NCI-H1092 treated with DMSO at 0.1 percent for 48 hours (cell line): ENCODE data around the gene RPS25.
A peak's percentile ranks its signal among the peaks of the same experiment; 100 is the strongest.
"Not testable (repeated sequence)": the region's sequence is repeated elsewhere in the genome, so short reads cannot be mapped to it uniquely, and the experiment has no call there.

Experiments used
- DNase-seq: peaks from one replicate; lab custom pipeline; 2025; lab: John Stamatoyannopoulos, UW

The RPS25 gene

DNA sequence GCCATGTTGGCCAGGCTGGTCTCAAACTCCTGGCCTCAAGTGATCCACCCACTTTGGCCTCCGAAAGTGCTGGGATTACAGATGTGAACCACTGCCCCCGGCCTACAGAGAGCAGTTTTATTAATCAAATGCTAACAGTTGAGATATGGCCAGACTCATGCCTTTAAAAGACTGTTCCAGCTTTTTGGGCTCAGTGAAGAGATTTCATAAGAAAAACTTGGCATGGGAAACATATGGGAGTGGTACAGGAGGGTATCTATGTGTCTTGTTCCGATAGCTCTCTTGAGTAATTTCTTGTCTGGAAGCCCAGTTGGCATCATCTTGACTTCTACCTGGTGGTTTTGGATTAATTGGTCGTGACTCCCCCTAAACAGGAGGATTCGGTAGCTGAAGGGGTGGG is 20.7 kb upstream of the RPS25 start:
- DNase-seq = no peak

DNA sequence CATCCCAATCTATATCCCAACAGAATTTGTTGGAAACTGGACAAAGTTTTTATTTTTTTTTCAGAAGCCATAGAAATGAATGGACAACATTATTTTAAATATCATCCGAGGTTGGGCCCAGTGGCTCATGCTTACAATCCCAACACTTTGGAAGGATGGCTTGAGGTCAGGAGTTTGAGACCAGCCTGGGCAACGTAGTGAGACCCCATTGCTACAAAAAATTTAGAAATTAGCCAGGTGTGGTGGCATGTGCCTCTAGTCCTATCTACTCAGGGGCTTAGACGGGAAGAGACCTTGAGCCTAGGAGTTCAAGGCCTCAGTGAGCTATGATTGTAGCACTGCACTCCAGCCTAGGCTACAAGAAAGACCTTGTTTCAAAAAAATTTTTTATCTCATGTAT is 16.7 kb upstream of the RPS25 start:
- DNase-seq = no peak

DNA sequence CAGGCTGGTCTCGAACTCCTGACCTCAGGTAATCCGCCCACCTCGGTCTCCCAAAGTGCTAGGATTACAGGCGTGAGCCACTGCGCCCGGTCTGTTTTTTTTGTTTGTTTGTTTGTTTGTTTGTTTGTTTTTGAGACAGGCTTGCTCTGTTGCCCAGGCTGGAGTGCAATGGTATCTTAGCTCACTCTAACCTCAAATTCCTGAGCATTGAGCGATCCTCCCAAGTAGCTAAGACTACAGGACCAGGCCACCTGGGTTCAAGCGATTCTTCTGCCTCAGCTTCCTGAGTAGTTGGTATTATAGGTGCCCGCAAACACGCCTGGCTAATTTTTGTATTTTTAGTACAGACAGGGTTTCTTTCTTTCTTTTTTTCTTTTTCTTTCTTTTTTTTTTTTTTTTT is 15.3 kb upstream of the RPS25 start:
- not testable (repeated sequence) for DNase-seq

DNA sequence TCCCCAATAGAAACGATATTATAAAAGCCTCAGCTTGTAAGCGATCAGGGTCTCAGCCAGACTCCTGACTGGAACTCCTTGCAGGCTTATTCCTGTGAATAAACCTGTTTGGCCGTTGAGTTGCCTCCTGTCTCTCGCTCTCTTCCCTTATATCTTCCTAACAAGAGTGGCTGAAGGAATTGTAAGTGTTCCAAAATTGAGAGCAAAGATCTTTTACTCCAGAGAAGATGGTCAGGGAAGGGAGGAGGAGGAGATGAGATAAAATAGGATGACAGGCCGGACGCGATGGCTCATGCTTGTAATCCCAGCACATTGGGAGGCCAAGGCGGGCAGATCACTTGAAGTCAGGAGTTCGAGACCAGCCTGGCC is 13.8 kb upstream of the RPS25 start:
- DNase-seq = no peak

DNA sequence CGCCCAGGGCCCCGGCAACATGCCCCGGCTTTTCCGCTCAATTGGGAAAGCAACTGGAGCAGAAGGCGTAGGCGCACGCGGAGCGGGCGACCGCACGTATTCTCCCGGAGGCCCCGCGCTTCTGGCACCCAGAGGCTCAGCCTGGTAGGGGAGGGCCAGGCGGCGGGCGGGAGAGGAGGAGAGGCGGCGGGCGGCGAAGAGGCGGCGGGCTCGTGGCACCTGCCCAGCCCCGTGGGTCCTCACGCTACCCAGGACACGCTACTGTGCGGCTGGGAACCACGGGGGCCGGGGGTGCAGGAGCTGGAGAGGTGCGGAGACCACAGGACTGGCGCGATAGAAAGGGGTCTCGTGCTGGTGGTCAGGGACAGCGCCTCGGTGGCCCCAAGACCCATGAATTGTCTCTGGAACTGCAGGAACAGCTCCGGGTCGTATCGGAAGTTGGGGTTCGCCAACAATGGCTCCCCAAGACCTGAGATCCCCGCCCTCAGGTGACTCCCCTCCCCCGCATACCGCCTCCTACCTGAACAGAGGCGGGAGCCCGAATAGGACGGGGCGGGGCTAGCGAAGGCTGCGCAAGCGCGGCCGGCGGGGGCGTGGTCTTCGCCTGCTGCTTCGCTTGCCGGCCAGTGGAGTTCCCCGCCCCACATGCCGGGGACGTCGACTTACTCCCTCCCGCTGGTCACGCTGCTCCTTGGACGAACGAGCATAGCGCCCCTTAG is 12.3 kb upstream of the RPS25 start, which contains the start of gene SLC37A4:
Gene SLC37A4, minus strand, starts transcription at position 549 of the 719 bp plus-strand sequence.
- DNase-seq = peak; percentile 97

DNA sequence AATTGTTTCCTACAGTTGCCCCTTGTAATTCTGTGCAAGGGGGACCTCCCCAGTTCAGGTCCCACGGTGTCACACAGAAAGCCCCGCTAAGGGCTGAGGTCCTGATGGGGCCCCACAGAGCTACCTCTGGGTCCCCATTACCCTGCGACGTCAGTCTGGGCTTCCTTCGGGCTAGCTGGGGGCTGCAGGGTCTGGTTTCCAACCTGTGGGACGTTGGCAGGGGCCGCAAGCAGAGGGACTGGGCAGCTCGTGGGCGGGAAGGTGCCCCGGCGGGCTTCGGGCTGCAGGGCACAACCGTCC is 11.8 kb upstream of the RPS25 start:
- DNase-seq = no peak

DNA sequence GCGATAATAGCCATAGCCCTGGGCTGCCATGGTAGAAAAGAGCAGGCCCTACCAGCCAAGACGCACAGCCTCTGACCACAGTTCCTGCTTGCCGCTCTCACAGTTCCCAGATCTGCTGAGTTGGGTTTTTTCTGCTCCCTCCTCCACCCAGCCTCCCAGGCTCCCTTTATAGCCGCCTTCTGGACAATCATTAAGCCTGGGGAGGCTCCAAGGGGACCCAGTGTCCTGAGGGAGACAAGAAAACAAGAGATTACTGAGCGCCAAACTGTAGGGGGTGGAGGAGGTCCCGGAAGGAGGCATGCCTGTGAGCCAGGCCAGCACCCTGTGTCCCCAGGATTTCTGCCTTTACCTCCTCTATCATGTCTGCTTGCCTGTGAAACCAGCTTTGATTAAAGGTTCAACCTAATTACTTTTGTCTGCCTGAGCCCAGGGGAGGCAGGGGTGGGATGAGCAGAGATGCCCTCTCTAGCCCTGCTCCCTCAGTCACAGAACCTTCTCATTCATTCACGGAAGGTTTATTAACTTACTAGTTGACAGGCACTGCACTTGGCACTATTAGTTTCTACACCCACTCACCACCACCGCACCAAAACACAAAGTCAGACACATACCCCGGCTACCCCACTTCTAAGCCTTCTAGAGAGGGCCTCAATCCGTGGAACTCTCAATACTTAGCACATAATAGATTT is 11.3 kb upstream of the RPS25 start:
- no peak for DNase-seq

DNA sequence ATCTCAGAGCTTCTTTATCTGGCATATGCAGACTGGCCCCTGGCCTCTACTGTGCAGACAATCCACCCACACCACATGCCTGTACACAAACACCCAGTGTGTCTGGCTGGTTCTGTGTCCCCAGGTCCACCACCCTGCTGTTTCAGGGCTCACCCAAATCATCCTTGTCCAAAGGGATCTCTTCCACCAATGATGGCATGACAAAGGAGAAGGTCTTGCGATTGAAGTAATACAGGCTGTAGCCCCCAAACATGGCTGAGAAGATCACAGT is 10.9 kb upstream of the RPS25 start:
- no peak for DNase-seq

DNA sequence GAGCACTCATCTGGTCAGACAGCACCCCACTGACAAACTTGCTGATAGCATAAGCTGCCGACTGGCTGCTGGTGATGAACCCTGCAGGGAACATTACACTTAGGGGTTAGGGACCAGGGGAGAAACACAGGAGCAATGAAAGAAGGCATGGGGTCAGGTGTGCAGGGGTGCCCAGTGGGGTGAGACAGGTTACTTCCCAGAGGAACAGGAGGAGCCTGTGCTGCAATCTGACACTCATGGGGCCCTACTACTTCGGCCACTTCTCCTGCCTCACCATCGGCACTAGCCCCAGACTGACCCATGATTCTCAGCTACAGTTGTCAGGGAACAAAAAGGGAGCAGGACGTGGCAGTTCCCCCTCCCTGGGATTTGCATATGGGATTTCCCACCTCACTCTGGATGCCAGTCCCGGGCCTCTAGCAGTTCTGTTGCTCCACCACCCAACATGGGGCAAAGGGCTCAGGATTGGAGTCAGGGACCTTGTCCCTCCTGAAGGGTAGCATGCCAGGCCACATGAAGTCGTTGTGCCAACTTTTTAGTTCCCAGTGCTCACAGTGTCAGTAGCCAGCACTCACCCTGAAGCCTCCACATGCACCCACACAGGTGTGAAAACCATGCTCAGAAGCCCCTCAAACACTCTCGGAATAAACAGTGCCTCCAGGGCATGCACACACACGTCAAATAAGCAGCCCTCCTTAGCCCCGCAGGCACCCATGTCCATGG is 10.4 kb upstream of the RPS25 start:
- DNase-seq = no peak

DNA sequence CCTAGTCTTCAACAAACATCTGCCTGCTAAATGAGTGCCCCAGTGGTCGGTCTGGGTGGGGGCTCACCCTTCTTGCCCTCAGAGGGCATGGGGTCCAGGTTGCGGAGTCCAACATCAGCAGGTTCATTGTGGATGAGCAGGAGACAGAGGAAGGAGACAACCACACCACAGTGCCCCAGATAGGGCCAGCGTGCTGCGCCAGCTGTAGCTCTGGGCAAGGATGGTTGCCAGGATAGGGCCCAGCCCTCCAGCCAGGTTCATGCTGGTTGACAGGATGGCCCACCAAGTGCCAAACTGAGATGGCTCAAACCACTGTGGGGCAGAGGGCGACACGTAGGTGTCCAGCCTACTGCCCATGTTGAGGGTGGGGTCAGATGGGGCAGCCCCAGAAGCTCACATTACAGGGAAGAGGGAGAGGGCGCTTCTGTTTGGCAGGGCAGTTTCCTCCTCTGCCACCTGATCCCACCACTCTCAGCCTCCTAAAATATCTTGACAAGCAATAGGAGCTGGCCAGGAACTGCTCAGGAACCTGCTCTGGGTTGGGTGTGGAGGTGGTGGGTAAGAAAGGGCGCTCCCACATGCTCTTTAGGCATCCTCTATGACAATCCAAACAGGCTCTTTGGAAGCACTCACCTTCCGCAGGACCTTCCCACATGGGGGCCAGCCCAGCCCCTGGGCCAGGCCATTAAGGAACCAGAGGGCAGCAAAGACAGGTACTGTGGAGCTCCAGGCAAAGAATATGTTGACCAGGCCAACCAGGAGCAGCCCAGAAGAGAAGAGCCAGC is 9.6 kb upstream of the RPS25 start:
- no peak for DNase-seq

DNA sequence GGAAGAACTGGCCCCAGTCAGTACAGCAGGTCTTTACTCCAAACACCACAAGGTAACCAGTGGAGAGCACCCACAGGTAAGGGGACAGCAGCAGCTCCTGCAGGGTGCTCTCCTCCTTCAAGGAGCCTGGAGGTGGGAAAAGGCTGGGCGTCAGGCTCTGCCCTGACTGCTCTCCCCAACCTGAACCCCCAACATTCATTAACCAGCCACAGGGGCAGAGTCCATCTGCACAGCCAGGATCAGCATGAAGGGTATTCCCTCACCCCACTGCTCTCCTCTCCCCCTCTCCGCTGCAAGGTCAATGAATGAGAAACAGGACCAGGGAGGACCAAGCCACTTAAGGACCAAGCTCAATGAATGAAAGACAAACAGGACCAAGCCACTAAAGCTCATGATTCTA is 8.8 kb upstream of the RPS25 start:
- DNase-seq = no peak

DNA sequence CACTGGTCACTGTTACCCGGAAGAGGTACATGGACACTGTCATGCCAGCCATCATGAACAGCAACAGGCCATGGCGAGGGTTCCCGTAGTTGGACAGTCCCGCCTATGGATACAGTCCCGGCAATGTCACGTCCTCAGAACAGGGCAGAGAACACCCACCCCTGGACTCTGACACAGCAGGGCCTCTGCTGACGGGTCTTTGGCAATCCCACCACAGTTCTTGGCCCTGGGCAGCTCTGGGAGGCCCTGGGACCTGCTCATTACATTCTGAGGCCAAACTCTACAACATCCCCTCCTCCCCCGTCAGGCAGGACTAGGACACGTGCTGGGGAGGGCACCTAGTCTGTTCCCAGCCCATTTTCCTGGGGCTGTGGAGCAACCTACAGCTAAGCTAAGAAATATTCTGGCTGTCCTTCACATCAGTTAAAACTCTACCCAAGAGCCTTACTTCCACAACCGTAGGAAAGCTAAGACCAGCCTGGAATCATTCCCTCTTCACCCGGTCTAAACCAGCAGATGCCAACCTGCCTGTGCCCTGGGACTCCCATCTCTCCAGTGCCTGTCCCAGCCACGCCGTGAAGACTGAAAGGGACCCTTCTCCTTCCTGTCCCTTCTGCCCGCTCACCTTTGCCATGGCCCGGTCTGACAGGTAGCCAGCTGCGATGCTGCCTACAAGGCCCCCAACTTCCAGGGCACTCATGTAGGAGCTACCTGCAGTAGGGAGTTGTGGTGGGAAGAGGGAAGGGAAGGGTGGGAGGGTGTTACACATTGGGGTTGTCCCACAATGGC is 8.0 kb upstream of the RPS25 start:
- no peak for DNase-seq

DNA sequence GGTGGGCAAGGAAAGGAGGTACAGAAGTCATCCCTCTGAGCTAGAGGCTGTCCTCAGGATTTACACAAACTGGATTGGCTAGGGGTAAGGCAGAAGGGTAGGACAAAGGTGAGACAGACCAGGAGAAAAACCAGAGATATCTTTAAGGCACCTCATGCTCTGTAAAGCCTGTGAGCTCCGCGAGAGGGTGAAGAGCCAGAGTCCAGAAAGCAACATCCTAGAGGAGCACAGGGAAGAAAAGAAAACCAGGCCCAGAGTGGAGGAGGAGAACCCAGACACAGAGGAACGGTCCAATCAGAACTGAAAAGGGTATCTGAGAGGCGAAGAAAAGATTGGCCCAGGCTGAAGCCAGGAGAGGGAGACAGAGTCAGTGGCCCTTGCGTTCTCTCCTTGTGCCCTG is 7.4 kb upstream of the RPS25 start:
- no peak for DNase-seq

DNA sequence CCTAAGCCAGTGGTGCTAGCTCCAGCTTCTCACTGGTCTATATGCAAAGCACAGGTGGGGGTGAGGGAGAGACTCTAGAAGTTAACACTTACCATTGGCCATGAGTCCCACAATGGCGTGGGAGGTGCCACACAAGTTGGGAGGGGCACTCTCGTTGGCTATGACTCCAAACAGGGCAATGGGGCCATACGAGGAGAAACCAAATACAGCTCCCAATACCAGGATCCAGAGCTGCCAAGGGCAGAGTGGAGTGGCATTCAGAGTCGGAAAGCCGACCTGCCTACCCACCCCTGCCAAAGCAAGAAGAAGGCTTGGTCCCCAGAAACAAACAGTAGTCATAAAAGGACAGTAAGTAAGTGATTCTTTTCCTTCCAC is 6.9 kb upstream of the RPS25 start:
- no peak for DNase-seq

DNA sequence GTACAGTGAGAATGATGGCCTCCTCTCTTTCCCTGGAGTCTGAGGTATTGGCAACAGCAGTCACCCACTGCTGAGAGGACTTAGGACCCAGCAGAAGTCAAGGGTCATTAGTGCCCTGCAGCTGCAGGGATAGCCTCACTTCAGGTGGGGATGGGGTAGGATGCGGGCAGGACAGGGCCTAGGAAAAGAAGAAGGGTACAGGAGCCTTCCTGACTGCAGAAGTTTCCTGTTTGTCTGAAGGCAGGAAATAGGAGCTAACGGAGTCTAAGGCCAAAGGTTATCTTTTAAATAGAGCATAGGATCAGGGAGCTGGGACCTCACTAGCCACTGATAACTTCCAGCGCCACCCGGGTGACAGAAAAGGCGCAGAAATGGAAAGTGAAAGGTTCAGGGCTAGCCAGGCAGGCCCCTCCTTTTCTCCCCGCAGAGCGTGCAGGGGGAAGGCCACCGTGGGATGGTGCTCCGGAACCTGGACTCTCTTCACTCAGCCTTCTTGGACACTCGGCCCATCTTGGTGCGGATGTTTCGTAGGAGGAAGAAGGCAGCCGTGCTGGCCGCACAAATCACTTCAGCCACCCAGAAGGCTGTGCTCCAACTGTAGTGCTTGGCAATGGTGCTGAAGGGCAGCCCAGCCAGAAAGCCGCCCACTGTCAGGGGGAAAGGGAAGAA is 6.4 kb upstream of the RPS25 start:
- no peak for DNase-seq

DNA sequence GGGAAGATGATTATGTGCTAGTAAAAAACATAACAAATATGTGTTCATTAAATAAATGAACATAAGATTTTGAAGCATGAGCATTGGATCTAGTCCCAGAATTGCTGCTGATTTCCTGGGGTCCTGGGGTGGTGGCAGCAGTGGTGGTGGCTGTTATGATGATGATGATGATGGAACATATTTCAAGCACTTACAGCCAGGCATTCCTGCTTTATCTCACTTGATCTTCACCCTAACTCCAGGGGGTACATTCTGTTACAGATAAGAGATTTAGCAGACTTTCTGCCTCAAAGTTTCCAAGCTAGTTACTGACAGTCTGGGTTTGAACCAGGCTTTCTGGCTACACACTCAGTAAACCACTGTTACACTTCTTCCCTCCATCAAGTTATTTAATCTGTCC is 5.6 kb upstream of the RPS25 start:
- DNase-seq = no peak

DNA sequence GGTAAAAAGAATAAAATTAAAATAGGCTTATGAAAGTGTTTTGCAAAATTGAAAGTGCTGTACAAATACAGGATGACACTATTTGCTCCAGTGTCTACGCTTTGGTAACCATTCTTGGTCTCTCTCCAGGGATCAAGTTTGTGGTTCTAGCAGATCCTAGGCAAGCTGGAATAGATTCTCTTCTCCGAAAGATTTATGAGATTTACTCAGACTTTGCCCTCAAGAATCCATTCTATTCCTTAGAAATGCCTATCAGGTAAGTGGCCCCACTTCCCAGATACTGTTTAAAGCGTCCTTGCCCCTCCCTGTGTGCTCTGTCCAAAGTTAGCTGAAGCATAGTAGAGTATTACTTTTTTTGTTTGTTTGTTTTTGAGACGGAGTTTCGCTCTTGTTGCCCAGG is 3.5 kb upstream of the RPS25 start:
- DNase-seq = no peak

DNA sequence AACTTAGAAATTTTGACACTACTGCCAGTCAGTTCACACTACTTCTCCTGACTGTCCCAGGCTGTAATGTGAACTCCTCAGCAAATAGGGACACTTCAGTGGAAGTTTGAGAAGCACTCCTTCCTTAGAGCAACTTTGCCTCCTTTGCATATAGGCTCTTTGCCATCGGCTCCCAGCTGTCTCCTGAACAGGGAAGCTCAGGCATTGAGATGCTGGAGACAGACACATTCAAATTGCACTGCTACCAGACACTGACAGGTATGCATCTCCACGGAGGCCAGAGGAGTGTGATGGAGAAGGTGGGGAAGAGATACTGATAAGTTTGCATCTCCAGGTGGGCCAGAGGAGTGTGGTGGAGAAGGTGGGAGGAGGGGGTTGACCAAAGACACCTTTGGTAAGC is 1.9 kb upstream of the RPS25 start:
- no peak for DNase-seq

DNA sequence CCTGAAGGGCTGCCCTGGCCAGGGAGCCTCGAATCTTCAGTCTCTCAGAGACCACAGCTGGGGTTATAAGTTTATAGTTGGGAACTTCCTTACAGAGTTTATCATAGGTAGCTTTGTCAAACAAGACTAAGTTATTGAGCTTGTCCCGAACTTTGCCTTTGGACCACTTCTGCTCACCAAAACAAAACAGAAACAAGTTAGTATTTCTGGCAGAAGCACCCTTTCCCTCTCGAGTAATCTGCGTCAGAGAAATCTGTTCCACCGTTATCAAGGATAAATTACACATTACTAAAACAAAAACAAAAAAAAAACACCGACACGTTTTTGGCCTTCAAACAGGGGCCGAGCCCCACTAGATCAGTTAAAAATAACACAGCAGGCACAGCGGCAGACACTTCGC is 766 bp downstream of the RPS25 start:
- DNase-seq = not testable (repeated sequence)

DNA sequence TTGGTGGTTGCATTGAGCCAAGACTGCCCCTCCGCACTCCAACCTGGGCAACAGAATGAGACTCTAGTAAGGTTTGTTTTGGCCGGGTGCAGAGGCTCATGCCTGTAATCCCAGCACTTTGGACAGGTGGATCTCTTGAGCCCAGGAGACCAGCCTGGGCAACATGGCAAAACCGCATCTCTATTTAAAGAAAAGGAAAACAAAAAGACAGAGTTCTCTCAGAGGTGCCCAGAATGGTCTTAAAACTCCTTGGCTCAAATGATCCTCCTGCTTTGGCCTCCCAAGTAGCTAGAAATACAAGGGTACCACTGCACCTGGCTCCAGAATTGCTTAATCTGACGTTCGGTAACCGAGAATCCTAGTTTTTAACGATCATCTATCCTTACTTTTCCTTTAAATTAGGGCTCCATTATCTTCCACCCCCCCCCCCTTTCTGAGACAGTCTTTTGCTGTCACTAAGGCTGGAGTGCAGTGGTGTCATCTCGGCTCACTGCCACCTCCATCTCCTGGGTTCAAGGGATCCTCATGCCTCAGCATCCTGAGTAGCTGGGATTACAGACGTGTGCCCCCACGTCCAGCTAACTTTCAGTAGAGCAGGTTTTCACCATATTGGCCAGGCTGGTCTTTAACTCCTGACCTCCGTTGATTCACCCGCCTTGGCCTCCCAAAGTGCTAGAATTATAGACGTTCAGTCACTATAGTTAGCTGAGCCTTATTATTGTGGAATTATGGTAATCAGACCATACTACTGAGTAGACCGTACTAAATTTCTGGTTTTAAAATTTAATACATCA is 1.7 kb downstream of the RPS25 start:
- DNase-seq = no peak
